Measurements from ENCODE around the gene PDHA2.
"Not testable (repeated sequence)": the region's sequence is repeated elsewhere in the genome, so short reads cannot be mapped to it uniquely, and the experiment has no call there.

PDHA2 gene

DNA sequence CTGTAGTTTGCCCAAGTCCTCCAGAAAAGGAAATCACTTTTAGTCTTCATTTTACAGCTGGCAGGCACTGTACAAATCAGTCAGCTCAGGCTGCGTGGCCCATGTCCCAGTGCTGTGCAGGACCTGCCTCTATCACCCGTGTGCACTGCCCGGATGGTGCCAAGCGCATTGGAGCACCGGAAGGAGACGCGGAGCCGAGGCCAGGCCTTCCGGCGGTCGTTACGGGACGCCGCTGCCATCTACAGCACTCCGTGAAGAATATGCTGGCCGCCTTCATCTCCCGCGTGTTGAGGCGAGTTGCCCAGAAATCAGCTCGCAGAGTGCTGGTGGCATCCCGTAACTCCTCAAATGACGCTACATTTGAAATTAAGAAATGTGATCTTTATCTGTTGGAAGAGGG, at the start of gene PDHA2:
PDHA2 (plus strand) TSS at position 203 of the 400 bp plus-strand sequence; CDS start at position 261, 58 bp downstream.
- no peak for DNase-seq (ENCODE audit: low read depth in 1 of 2, low spot score in 1 of 2)

DNA sequence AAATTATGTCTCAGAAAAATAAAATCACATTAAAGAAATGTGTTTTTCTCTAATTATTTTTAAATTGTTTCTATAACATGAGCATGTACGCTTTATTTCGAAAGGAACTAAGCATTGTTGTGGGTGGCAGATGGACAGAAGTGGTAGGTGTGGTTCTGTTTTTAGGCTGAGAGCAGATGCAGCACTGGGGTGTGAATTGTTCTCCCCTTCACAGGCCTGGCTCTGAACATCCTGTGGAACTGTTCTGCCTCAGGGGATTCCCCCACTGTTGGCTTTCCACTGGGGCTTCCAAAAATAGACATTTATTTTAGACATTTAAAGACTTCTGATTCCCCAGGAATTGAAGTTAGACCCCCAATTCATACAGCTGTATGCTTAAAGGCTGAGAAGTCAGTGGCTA, 41.9 kb upstream of the PDHA2 start:
- DNase-seq (ENCODE audit: low read depth in 1 of 2, low spot score in 1 of 2) = no peak

DNA sequence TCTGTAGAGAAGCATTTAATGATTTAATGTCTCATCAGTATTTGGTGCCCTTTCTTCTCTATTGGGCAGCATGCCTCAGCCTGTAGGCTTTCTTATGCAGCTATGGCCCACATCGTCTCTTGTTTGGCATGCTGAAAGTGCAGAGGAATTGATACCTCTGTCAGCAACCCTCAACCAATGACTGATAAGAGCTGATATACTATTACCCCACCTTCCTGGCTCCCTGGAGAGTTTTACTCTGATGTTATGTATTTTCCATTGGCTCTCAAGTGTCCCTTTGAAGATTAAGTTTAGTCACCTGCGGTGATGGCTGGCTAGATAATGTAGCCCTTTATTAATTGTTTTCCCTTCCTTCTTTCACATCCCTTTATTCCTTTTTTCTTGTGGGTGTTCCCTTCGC, 41.2 kb upstream of the PDHA2 start:
- DNase-seq (ENCODE audit: low read depth in 1 of 2, low spot score in 1 of 2) = no peak

DNA sequence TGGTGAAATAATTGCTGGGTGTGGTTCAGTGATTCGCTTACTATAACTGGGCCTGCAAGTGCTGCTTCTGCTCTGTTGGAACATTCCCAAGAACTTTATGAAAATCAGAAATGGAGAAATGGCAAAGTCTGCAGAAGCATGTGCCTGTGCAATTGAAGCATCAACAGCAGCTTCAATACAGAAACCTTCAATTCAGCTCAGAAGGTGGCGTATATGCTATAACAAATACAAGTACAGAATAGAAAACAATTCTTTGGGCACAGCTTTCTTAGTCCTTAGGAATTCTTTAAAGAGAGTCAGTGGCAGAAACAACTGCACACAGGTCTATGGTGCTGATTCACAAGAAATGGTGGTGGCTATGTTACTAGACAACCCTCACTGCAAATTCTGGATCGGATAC, 18.0 kb upstream of the PDHA2 start:
- no peak for DNase-seq (ENCODE audit: low read depth in 1 of 2, low spot score in 1 of 2)

DNA sequence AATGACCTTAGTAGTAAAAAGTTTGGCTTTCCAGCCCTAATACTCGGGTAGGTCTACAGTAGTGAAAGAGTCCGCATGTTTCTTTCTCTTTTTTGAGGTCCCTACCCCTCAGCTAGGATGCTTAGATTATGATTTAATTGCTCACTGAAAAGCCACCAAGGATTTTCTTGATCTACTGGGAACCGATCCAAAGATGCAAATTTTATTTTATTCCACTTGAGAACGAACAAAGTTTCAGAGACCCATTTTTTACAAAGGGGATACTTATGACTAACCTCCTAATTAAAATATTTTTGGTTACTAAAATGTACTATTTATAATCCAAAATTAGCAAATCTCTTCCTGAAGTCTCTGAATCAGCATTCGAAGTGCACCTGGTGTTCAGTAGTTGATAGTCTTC, 14.3 kb upstream of the PDHA2 start:
- no peak for DNase-seq (ENCODE audit: low read depth in 1 of 2, low spot score in 1 of 2)

DNA sequence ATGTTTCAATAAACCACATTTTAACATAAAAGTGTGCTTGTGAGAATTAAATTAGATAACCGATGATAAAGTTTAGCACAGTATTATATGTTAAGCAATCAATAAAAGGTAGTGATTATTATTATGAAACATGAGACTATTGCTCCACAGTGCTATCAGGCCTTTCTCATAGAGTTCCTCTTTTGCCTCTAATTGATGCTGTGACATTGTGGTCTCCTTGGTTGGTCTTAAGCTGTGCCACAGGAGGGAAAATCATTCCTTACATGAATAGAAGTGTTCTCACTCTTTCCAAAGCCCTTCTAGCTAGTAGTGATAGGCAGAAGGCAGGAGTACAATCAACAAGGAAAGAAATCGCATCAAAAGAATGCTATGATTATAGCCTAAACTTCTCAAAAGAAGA, 9.2 kb upstream of the PDHA2 start:
- no peak for DNase-seq (ENCODE audit: low read depth in 1 of 2, low spot score in 1 of 2)

DNA sequence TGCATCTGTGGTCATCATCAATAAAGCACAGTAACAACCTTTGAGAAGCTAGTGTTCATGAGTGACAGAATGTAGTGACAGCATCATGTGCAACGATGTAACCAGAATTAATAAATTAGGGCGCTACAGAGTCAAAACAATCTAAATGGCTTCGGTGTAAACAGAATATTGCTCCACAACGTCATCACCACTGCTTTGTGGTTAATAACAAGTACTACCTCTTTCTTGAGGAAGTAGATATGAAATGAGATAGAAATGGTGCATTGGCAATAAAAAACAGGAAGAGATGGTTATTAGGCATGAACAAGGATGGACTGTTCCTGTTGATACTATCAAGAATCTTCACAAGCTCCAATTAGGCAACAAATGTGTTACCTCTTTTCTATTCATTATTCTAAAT, 8.7 kb upstream of the PDHA2 start:
- no peak for DNase-seq (ENCODE audit: low read depth in 1 of 2, low spot score in 1 of 2)

DNA sequence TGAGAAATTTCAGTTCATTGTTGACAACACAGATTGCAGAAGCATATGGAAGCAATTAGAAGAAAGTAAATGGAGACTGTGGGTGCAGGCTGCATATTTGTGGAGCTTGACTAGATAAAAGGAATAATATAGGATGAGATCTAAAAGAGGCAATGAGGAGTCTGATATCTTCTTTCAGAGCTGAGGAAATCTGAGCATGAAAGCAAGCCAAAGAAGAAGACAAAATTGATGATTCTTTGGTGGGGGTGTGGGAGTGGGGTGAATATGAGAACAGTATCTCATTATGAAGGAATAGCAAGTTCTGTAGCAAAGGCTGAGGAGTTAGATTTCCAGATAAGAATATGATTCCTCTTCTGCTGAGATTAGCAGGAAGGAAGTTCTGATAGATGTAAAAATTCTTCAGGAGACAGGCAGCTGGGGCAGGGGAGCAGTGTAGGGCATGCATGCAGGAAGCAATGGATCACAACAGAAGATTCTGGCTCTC, 6.1 kb upstream of the PDHA2 start:
- DNase-seq (ENCODE audit: low read depth in 1 of 2, low spot score in 1 of 2) = no peak

DNA sequence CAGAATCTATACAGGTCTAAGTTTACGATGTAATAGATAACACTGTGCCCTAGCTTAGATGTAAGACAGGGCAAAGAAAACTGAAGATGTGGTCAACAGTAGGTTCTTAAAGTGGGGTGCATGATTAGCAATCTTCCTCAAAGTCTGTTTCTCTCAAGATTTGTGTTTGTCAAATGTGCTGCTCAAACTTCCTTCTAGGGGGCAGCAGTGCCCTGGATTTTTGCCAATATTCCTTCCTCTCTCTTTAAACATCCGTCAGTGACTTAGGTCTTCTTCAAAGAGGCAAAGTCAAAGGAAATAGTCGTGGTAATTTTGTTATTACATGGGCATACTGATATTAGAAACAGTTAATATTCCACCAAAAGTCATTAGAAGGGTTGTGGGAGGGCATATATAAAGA, 4.2 kb upstream of the PDHA2 start:
- no peak for DNase-seq (ENCODE audit: low read depth in 1 of 2, low spot score in 1 of 2)

DNA sequence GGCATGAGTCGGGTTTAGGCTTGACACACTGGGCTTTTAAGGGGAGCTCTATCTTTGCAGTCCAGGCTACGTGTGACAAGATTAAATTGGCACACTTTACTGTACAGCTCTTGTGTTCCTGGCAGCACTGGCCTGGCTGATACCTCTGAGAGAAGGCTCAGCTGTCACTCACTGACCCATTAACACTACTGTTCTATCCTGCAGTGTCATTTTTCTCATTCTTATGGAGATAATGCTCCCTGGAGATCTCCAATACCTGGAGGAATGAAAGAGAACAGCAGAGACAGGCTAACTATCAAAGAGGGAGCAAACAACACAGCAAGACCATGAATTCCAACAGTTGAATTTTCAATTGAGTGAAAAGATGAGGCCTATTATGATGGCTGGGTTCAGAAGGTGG, 1.7 kb upstream of the PDHA2 start:
- no peak for DNase-seq (ENCODE audit: low read depth in 1 of 2, low spot score in 1 of 2)

DNA sequence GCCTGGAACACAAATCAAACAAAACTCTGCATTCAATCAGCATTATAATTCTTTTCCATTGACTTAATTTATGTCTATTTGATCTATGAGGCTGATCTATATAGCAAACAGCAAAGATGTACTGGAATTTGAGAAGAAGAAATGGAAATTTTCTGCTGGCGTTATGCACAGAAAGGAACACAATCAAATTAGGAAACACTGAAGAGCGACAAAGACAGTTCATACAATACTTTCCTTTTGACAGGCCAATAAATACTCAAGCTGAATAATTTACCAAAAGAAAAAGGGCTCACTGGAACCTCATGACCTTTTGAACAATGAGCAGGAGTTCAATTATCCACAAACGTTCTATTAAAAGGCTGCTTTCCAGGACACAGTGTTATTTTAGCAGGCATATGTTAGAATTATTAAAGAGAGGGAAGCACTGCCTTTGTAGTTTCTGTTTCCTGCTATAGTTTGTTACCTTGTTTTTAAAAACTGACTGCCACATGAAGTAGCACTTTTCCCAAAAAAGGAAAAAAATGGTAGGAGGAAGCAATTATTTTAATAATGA, 8.1 kb downstream of the PDHA2 start:
- no peak for DNase-seq (ENCODE audit: low read depth in 1 of 2, low spot score in 1 of 2)

DNA sequence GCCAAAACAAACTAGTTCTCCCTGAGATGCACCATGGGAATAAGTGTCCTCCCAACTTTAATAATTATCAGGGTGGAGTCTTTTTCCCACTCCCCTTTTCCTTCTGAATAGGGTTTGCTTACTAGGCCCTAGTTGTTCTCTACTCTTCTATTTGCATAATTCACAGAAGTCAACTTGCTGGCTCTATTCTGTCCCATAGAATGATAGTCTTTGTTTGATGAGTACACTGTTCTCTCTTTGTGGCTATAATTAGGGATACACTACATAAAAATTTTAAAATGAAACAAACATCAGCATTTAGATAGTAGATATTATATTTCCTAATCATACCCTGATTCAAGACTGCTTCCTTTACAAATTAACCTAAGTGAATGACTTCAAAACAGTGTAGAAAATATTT, 10.3 kb downstream of the PDHA2 start:
- no peak for DNase-seq (ENCODE audit: low read depth in 1 of 2, low spot score in 1 of 2)

DNA sequence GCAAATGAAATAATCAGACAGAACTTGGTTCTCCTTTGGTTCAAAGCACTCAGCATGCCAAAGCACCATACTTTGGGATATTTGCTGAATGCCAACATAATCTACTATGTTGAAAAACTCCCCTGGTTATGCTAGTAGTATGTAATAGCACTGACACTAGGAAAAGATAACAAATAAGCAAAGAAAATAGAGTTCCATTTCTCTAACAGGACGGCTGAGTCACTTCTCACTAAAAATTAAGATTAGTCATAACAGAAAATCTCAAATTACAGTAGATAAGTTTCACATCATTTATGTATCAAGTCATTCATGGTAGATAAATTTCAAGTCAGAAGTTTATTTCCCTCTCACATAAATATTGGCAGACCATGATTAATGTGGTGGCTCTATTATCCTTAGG, 17.9 kb downstream of the PDHA2 start:
- DNase-seq (ENCODE audit: low read depth in 1 of 2, low spot score in 1 of 2) = no peak

DNA sequence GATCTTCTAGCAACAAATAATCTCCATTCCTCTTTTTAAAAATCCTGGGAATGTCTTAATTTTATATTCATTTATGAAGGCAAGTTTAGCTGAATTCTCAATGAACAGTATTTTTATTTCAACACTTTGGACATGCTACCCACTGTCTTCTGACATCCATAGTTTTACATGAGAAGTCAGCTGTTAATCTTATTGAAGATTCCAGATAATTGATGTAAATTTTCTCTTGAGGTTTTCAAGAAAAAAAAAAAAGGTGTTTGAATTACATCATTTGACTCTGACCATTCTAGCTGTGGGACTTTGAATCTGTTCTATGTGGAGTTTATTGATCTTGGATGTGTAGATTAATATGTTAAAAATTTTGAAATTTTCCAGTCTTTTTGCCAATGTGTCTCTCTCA, 28.0 kb downstream of the PDHA2 start:
- DNase-seq (ENCODE audit: low read depth in 1 of 2, low spot score in 1 of 2) = no peak

DNA sequence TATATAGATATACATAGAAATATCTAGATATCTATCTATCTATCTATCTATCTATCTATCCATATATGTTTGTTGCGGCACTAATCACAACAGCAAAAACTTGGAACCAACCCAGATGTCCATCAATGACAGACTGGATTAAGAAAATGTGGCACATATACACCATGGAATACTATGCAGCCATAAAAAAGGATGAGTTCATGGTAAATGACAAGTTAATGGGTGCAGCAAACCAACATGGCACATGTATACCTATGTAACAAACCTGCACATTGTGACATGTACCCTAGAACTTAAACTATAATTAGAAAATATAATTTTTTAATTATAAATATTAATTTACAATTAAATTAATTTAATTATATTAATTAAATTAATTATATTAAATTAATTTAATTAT, 29.5 kb downstream of the PDHA2 start:
- DNase-seq (ENCODE audit: low read depth in 1 of 2, low spot score in 1 of 2) = not testable (repeated sequence)

DNA sequence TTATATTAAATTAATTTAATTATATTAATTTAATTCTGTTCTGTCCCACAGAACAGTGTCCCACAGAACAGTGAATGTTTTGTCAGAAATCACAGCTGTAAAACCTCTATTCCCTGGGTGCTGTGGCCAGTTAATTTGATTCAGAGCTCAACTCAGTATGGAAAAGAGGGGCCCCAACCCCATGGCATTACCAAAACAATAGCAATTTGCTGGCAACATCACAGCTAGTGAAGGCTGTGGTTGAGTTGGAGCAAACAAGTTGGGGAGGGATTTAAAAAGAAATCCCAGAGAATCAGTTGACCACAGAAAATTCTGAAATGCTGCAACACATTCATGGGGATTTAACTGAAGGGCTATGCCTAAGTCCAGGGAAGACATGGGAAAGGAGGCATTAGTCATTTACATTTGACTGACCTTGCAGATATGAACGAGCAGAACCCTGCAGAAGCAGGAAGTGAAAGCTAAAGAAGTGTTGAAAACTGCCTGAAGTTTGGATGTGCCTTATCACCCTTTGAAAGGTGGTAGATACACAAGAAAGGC, 30.1 kb downstream of the PDHA2 start:
- DNase-seq (ENCODE audit: low read depth in 1 of 2, low spot score in 1 of 2) = no peak

DNA sequence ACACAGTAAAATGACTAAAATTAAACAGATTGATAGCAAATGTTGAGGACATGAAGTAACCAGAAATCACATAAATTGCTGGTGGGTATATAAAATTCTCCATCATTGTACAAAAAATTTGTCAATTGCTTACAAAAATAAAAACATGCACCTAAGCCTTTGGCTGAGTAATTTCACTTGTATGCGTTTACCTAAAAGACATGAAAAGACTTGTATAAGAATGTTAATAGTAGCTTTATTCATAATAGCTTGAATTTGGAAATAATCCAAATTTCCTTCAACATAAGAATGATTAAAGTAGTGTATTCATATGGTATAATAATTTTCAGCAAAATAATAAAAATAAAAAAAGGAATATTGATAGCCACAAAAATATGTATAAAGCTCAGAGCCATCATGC, 37.7 kb downstream of the PDHA2 start:
- no peak for DNase-seq (ENCODE audit: low read depth in 1 of 2, low spot score in 1 of 2)

DNA sequence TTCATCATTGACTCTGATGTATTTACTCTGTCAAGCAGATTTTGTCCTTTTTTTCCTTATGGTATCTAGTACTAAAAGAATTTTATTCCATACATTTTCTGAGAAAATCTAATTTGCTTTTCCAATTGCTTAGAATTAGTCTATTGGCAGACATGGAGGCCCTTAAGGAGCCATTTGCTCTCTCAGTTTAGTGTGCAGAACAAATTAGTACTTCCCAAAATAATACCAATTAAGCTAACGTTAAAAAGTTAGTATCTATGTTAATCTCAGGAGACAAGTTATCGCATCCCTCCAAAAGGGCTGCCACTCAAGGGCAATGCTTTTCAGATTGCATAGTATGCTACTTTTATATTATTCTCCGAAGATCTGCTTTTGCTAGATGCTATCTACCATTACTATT, 47.7 kb downstream of the PDHA2 start:
- DNase-seq (ENCODE audit: low read depth in 1 of 2, low spot score in 1 of 2) = no peak

DNA sequence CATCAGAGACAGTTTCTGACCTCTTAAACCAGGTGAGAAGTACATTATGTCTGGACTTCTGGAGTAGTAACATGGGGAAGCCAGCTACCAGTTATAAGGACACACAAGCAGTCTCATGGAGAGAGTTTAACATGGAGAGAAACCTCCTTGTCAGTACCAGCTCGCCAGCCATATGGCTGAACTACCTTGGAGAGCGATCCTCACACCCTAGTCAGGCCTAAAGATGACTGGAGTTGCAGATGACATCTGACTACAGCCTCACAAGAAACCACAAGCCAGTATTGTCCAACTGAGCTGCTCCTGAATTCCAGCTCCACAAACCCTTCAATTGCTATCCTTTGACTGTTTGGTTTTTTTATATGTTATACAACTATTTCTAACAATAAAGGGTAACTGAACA, 49.8 kb downstream of the PDHA2 start:
- DNase-seq (ENCODE audit: low read depth in 1 of 2, low spot score in 1 of 2) = no peak

Measured in stimulated activated CD4-positive, alpha-beta T cell treated with anti-CD3 and anti-CD28 coated beads, Interleukin-15, amount 100 ng/mL, for 1 hour (primary cell).